ENCODE data around the gene KCND1.

- TF ChIP-seq CTCF (IDR thresholded peaks at IDR 0.05; ENCODE audit: low read length): no peak
- no peak for TF ChIP-seq EZH2 (IDR thresholded peaks at IDR 0.05; ENCODE audit: borderline replicate concordance, low read length)
Measured at GRCh38 chrX:48919360-48919841, 52.2 kb downstream of the KCND1 start.

Data from OCI-LY1 (cell line).